IPS-15b (cell line): Measurements from ENCODE around the gene MAML2.

Source experiments
- H3K27me3 ChIP-seq: one replicate; pipeline ENCODE4 v1.6.1; 2013; ENCODE audit warnings: low read length; ENCODE audit not compliant: control insufficient read depth, insufficient read depth
- H3K36me3 ChIP-seq: one replicate; pipeline ENCODE4 v1.6.1; 2013; ENCODE audit warnings: low read length; ENCODE audit not compliant: control insufficient read depth, insufficient read depth
- H3K4me1 ChIP-seq: one replicate; pipeline ENCODE4 v1.6.1; 2013; ENCODE audit warnings: mild to moderate bottlenecking, low read length; ENCODE audit not compliant: control insufficient read depth, insufficient read depth
- H3K4me3 ChIP-seq: one replicate; pipeline ENCODE4 v1.5.1; 2013; ENCODE audit warnings: low read depth, low read length
- H3K9ac ChIP-seq: one replicate; pipeline ENCODE4 v1.6.1; 2013; ENCODE audit warnings: low read depth, mild to moderate bottlenecking, low read length
- H3K9me3 ChIP-seq: one replicate; pipeline ENCODE4 v1.6.1; 2013; ENCODE audit warnings: mild to moderate bottlenecking, low read length; ENCODE audit not compliant: control insufficient read depth, insufficient read depth

MAML2 gene

DNA sequence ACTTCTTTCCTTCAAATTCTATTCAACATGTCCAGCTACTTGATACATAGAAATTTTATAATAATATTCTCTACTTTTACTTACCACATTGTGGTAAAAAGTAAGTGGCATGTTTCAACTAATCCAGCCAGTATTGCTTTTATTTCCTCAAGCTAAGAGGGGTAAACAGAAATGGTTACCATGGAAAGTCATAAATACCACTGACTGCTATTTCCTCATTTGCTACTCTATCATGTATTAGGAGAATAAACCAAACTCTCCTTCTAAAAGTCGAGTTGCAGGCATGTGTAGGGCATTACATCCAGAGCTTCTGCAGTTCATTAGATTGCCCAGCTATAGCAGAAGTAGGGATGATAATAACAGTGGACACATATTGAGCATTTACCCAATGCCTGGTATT is 208.4 kb downstream of the MAML2 start:
- H3K27me3 ChIP-seq: no peaks in the 10 kb centered on the region
- peaks cover 7% of the 10 kb centered on the region for H3K4me1 ChIP-seq
- H3K9me3 ChIP-seq: no peaks in the 10 kb centered on the region
- no peaks in the 10 kb centered on the region for H3K36me3 ChIP-seq
- H3K4me3 ChIP-seq: no peak overlapping the region
- H3K9ac ChIP-seq: no peak overlapping the region

DNA sequence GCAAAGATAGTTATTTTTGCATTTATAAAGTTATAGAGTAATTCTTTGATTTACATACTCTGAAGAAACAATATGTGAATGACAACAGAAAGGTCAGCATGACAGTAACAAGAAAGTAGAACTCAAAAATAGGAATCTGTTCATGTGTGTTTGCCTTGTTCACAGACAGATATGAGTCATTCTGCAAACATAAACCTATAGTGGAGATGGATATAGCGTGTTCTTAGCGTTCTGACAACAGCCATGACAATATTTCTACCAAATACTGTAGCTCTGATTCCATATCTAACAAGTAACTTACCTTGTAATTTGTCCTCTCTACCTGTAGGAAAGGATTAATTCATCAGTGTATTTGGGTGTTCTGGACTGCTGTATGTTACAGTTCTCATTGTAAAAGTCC is 210.6 kb downstream of the MAML2 start:
- no peaks in the 10 kb centered on the region for H3K27me3 ChIP-seq
- H3K9ac ChIP-seq: no peak overlapping the region
- H3K9me3 ChIP-seq: no peaks in the 10 kb centered on the region
- H3K36me3 ChIP-seq: no peaks in the 10 kb centered on the region
- no peak overlapping the region for H3K4me3 ChIP-seq
- no peaks in the 10 kb centered on the region for H3K4me1 ChIP-seq

GRCh38 chr11:96130061-96130620 is 212.9 kb downstream of the MAML2 start:
- no peaks in the 10 kb centered on the region for H3K9me3 ChIP-seq
- no peak overlapping the region for H3K9ac ChIP-seq
- no peaks in the 10 kb centered on the region for H3K27me3 ChIP-seq
- no peaks in the 10 kb centered on the region for H3K36me3 ChIP-seq
- no peak overlapping the region for H3K4me3 ChIP-seq
- no peaks in the 10 kb centered on the region for H3K4me1 ChIP-seq

- Histone ChIP-seq H3K9ac (no peak overlapping the region), H3K4me3 (no peak overlapping the region), H3K27me3 (no peaks in the 10 kb centered on the region), H3K4me1 (no peaks in the 10 kb centered on the region), H3K36me3 (no peaks in the 10 kb centered on the region), H3K9me3 (no peaks in the 10 kb centered on the region)
Observed at GRCh38 chr11:96127596-96127959, 215.4 kb downstream of the MAML2 start.

GRCh38 chr11:96126917-96127595 is 215.9 kb downstream of the MAML2 start:
- no peak overlapping the region for H3K4me3 ChIP-seq
- no peaks in the 10 kb centered on the region for H3K9me3 ChIP-seq
- H3K36me3 ChIP-seq: no peaks in the 10 kb centered on the region
- H3K27me3 ChIP-seq: no peaks in the 10 kb centered on the region
- H3K4me1 ChIP-seq: no peaks in the 10 kb centered on the region
- H3K9ac ChIP-seq: no peak overlapping the region

GRCh38 chr11:96125400-96125799 is 217.6 kb downstream of the MAML2 start:
- no peaks in the 10 kb centered on the region for H3K36me3 ChIP-seq
- H3K27me3 ChIP-seq: no peaks in the 10 kb centered on the region
- H3K9ac ChIP-seq: no peak overlapping the region
- H3K4me1 ChIP-seq: no peaks in the 10 kb centered on the region
- no peak overlapping the region for H3K4me3 ChIP-seq
- H3K9me3 ChIP-seq: no peaks in the 10 kb centered on the region

- Histone ChIP-seq H3K9me3 (no peaks in the 10 kb centered on the region), H3K27me3 (no peaks in the 10 kb centered on the region), H3K9ac (no peak overlapping the region), H3K4me3 (no peak overlapping the region), H3K36me3 (no peaks in the 10 kb centered on the region), H3K4me1 (no peaks in the 10 kb centered on the region)
Observed at GRCh38 chr11:96124155-96124554, 218.8 kb downstream of the MAML2 start.

DNA sequence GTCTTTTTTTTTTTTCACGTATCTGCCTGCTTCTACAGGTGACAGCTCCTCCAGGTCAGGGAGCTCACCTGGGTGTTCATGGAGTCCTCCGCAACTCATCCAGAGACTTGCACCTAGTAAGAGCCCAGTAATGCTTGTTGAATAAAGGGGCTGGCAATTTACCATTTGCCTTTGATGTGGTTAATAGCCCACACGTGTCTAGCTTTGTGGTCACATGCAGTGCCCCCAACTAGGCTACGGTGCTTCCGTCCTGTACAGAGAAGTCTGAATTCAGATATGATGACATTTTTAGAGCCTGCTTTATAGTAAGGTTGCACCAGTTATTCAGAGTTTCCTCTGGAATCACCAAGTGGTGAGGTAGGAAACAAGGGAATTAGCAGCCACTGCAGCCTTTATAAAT is 219.7 kb downstream of the MAML2 start:
- Histone ChIP-seq H3K9ac (no peak overlapping the region), H3K36me3 (no peaks in the 10 kb centered on the region), H3K9me3 (no peaks in the 10 kb centered on the region), H3K4me1 (no peaks in the 10 kb centered on the region), H3K27me3 (no peaks in the 10 kb centered on the region), H3K4me3 (no peak overlapping the region)

- no peak overlapping the region for H3K9ac ChIP-seq
- no peaks in the 10 kb centered on the region for H3K4me1 ChIP-seq
- H3K4me3 ChIP-seq: no peak overlapping the region
- no peaks in the 10 kb centered on the region for H3K27me3 ChIP-seq
- no peaks in the 10 kb centered on the region for H3K36me3 ChIP-seq
- H3K9me3 ChIP-seq: no peaks in the 10 kb centered on the region
Observed at GRCh38 chr11:96122601-96123074, 220.4 kb downstream of the MAML2 start.

DNA sequence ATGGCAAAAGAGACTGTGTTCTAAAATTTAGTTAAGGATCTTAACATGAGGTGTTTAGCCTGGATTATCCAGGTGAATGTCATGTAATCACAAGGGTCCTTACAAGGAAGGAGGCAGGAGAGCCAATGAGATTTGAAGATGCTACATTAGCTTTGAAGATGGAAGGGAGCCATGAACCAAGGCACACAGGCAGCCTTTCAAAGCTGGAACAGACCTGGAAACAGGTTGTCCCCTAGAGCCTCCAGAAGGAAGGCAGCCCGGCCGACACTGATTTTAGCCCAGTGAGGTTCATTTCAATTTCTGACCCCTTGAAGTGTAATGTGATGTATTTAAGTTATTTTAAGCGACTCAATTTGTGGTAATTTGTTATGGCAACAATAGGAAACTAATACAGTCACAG is 223.8 kb downstream of the MAML2 start:
- no peak overlapping the region for H3K9ac ChIP-seq
- H3K27me3 ChIP-seq: no peaks in the 10 kb centered on the region
- H3K36me3 ChIP-seq: no peaks in the 10 kb centered on the region
- no peak overlapping the region for H3K4me3 ChIP-seq
- H3K4me1 ChIP-seq: no peaks in the 10 kb centered on the region
- no peaks in the 10 kb centered on the region for H3K9me3 ChIP-seq

DNA sequence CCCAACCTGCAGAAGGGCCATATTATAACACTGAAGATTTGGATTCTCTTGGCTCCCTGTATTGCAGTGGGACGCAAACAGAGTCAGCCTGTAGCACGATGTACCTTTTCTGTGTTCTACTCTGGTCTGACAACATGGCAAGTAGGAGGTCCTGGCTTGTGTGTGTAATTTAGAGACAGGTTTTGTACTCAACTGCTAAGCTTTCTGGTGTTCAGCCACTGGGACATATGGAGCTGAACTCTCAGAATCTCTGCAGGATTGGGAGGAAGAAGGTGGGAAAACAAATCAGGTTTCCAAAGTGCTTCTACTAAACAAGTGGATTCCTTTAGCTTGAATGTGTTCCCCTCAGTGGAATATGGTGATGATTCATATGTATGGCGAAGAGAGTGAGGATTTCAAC is 226.6 kb downstream of the MAML2 start:
- peaks cover 3% of the 10 kb centered on the region for H3K4me1 ChIP-seq
- H3K4me3 ChIP-seq: no peak overlapping the region
- H3K9ac ChIP-seq: no peak overlapping the region
- H3K36me3 ChIP-seq: no peaks in the 10 kb centered on the region
- no peaks in the 10 kb centered on the region for H3K27me3 ChIP-seq
- no peaks in the 10 kb centered on the region for H3K9me3 ChIP-seq

GRCh38 chr11:96114178-96115064 is 228.6 kb downstream of the MAML2 start:
- H3K36me3 ChIP-seq: no peaks in the 10 kb centered on the region
- H3K9ac ChIP-seq: no peak overlapping the region

More at GRCh38 chr11:96114178-96115064, 228.6 kb downstream of the MAML2 start:
- Histone ChIP-seq H3K27me3 (no peaks in the 10 kb centered on the region), H3K9me3 (no peaks in the 10 kb centered on the region), H3K4me3 (no peak overlapping the region), H3K4me1 (peaks cover 3% of the 10 kb centered on the region)
